CD4-positive, alpha-beta T cell treated with Interleukin-2 at 100 ng/mL for 4 hours (primary cell): ENCODE results near the gene FBXL15.

Experiments used
- DNase-seq: peaks from one replicate; pipeline ENCODE4 v3.0.0-alpha.2; 2020; ENCODE audit warnings: low spot score

The FBXL15 gene

GRCh38 chr10:102420714-102421506, at the start of gene FBXL15:
Gene FBXL15 (plus strand): TSS chr10:102420836. CDS start chr10:102421130, 294 bp downstream.
- DNase-seq = peak; percentile 97

GRCh38 chr10:102371295-102371694, 49.3 kb upstream of the FBXL15 start:
- DNase-seq = no peak

- DNase-seq = no peak
Observed at GRCh38 chr10:102375250-102375649, 45.4 kb upstream of the FBXL15 start.

GRCh38 chr10:102375867-102376266, 44.8 kb upstream of the FBXL15 start:
- DNase-seq = no peak

- no peak for DNase-seq
Observed at GRCh38 chr10:102376901-102377300, 43.7 kb upstream of the FBXL15 start.

GRCh38 chr10:102379383-102379782, 41.3 kb upstream of the FBXL15 start:
- no peak for DNase-seq

GRCh38 chr10:102381983-102382382, 38.7 kb upstream of the FBXL15 start:
- DNase-seq = no peak

GRCh38 chr10:102382871-102383270, 37.8 kb upstream of the FBXL15 start:
- no peak for DNase-seq

GRCh38 chr10:102384053-102384452, 36.6 kb upstream of the FBXL15 start:
- peak; percentile 5 for DNase-seq

DNA sequence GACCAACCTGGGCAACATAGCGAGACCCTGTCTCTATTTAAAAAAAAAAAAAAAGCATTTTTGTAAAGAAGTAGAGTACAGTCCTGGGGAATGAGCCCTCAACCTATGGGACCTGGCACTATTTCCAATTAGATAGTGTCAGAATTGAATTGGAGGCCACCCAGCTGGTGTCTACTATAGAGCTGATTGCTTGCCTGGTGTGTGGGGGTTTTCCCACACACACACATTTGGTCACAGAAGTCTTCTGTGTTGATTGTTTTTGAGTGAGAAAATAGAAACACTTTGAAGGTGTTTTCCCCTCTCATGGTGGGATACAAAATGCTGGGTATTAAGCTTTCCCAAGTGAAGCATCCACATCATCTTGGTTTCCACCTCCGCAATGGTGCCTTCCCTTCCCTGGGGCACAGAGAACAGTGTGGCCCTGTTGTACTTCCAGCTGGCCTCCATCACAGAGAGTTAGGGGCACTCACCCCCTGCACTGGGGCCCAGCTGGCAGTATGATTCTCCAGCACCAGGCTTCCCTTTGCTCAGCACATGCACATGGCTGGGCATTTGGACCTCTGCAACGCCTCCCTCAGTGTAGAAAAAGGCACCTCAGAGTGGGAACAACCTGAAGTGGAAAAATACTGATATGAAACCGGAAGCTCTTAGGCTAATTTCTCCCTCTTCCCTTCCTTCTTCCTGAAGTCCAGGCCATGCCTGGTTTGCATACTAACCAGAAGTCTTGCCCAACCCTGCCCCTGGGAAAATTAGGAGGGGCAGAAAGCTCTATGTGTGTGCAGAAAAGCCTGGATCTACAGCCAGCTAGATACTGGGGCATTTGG, 35.8 kb upstream of the FBXL15 start:
- no peak for DNase-seq

DNA sequence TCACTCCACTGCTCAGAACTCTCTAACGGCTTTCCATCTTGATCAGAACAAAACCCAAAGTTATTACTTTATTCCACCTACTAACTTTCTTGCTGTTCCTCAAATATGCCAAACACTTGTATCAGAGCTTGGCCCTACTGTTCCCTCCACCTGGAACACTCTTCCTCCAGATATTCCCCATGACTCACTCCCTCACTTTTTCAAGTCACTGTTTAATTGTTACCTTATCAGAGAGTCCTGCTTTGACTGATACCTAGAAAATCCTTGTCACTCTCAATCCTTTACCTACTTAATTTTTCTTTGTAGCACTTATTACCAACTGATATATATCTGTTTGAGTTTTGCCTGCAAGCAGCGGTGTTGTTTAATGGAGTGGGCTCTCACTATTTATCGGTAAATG, 30.7 kb upstream of the FBXL15 start:
- no peak for DNase-seq

DNA sequence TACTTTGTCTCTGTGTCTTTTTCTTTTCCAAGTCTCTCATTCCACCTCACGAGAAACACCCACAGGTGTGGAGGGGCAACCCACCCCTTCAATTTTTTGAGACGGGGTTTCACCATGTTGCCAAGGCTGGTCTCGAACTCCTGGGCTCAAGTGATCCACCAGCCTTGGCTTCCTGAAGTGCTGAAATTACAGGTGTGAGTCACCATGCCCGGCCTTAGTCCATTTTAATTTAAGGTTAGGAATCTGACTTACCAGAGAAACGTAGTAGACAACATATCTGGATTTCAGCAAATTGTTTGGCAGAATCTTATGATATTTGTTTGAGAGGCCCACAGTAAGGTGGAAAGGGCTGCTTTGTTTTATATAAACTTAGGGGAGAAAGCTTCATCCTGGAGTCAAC, 28.3 kb upstream of the FBXL15 start:
- no peak for DNase-seq

GRCh38 chr10:102393411-102394078, 27.1 kb upstream of the FBXL15 start:
- DNase-seq = no peak

DNA sequence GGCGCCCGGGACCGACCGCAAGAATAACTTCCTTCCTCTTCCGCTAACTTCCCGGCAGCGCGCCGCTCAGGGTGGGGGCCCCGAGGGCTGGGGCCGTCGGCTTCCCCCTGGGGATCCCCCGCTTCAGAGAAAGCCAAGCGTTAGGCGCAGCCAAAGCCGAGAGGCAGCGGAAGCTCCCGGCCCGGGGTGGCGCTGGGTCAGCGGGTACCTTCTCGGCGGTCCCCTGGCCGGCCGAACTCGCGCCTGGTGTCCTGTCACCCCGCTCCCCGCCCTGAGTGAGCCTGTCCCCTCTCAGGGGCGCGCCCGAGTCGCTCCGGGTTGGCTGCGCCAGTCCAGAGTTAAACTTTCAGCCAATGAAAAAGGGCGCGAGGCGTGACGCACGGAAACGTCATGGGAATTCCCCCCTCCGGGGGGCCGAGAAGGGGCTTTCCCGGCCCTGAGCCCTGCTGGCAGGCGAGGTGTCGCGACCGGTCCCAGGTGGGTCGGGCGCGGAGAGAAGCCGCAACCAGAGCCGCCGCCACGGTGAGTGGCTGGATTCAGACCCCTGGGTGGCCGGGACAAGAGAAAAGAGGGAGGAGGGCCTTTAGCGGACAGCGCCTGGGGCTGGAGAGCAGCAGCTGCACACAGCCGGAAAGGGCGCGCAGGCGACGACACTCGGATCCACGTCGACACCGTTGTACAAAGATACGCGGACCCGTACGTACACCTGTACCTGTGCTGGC, 26.4 kb upstream of the FBXL15 start:
- peak; percentile 98 for DNase-seq

GRCh38 chr10:102394801-102395399, 25.7 kb upstream of the FBXL15 start:
- no peak for DNase-seq

DNA sequence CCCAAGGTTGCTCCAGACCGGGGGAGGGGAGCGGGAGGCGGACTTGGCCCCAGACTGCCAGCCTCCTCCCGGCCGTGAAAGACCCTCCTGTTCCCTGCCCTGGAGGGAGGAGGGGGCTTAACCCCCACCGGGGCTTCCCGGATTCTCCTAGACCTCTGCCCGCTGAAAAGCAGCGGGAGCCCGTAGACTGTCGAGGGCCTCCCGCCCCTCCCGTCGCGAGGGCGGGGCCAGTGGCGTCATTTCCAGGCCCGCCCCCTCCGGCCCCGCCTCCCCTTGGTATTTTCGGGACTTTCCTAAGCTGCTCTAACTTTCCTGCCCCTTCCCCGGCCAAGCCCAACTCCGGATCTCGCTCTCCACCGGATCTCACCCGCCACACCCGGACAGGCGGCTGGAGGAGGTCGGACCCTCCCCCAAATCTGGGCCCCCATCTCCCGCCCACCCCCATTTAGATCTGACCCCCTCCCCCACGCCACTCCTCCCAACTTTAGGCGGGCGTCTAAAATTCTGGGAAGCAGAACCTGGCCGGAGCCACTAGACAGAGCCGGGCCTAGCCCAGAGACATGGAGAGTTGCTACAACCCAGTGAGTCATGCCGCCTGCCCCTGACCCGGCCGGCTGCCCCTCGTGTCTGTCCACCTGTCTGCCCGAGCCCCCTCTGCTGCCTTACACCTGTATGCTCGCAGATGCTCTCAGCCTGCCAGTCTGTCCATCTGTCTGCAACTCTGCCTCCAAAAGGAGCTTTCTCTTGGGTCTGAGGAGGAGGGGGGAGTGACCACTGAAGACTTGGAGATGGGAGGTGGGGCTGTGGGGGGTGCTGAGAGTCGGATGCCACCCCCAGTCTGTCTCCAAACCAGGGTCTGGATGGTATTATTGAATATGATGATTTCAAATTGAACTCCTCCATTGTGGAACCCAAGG, 25.0 kb upstream of the FBXL15 start, which contains the start of gene NFKB2:
Gene NFKB2, plus strand, starts transcription at position 306 of the 917 bp plus-strand sequence. Its CDS starts 255 bp downstream, at position 561.
- peak; percentile 90 for DNase-seq

DNA sequence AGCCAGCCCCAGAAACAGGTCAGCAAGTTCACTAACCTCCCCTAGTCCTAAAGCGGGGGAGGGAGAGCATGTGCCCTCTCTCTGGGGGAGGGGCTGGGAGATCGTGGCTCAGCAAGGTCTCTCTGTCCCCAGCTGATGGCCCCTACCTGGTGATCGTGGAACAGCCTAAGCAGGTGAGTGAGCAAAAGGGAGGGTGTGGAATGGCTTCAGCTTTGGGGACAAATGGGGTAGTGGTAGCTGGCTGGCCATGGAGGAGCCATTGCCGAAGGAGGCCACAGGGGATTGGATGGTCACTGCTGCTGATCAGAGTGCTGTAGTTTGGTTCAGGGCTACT, 24.4 kb upstream of the FBXL15 start:
- no peak for DNase-seq

DNA sequence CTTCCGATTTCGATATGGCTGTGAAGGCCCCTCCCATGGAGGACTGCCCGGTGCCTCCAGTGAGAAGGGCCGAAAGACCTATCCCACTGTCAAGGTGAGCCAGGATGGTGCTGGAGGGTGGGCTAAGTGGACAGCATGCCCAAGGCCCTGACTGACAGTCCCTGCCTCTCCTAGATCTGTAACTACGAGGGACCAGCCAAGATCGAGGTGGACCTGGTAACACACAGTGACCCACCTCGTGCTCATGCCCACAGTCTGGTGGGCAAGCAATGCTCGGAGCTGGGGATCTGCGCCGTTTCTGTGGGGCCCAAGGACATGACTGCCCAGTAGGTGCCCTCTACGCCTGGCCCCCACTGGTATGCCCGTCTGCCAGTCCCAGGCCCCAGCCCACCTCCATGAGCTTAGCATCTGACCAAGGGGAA, 23.9 kb upstream of the FBXL15 start:
- DNase-seq = no peak

- no peak for DNase-seq
Observed at GRCh38 chr10:102397222-102398171, 23.1 kb upstream of the FBXL15 start.
